Measurements from ENCODE around the gene SCFD2.

DNA sequence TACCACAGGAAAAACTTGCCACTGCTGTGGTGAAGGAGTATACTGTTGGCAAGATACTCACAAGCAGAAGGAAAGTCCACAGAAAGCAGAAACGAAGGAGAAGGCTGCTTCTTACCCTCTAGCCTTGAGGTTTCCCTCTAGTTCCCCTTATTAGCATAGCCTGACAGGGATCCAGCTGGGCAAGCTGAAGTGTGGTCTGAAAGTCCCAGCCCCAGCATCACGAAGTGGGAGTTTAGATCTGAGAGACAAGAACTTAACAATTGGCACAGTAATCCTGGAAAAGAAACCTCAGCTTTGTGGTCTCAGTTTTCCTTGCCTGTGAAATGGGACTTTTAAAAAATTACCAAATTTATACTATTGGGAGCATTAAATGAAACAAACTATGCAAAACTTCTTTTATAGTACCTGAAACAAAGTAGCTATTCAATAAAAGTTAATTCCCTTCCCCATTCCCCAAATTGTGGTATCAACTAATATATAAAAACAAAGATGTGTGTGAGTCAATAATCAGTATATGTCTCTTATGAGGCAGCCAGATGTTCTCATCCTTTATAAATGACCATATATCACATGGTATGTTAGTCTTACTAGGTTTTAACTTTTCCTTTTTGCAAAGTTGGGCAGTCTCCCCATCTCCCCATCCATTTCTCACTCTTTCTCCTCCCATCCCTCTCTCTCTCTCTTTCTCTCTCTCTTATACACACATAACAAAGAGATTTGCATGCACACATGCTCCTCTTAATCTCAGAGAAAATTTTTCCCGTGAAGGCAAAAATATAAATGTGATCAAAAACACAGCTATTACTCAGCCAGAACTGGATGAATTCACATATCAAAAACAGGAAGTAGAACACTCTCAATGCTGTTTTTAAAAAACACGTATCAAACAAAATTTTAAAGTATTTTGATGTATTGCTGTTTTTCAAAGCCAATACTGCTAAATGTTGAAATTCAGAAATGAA, 57.8 kb downstream of the SCFD2 start:
- TF ChIP-seq CTCF (IDR thresholded peaks at IDR 0.05; ENCODE audit: borderline replicate concordance, extremely low read depth, low read length, poor library complexity, severe bottlenecking): no peak
- no peak for TF ChIP-seq EZH2 (IDR thresholded peaks at IDR 0.05; ENCODE audit: borderline replicate concordance, low read depth, low read length, severe bottlenecking)

Data from DND-41 (cell line).